Activated CD4-positive, CD25-positive, alpha-beta regulatory T cell treated with anti-CD3 and anti-CD28 coated beads, Interleukin-2, amount 50 U/mL, for 24 hours (primary cell): Measurements from ENCODE around the gene GRK4.
"Not testable (repeated sequence)": the region's sequence is repeated elsewhere in the genome, so short reads cannot be mapped to it uniquely, and the experiment has no call there.

Experiments used
- ATAC-seq, 2 donors: fragments of 150-1000 bp; cut with Tn5 transposase; one replicate each; pipeline ENCODE4 v1.10.0; 2021; ENCODE audit warnings: mild to moderate bottlenecking in 1 of 2, moderate library complexity in 1 of 2

The GRK4 gene

DNA sequence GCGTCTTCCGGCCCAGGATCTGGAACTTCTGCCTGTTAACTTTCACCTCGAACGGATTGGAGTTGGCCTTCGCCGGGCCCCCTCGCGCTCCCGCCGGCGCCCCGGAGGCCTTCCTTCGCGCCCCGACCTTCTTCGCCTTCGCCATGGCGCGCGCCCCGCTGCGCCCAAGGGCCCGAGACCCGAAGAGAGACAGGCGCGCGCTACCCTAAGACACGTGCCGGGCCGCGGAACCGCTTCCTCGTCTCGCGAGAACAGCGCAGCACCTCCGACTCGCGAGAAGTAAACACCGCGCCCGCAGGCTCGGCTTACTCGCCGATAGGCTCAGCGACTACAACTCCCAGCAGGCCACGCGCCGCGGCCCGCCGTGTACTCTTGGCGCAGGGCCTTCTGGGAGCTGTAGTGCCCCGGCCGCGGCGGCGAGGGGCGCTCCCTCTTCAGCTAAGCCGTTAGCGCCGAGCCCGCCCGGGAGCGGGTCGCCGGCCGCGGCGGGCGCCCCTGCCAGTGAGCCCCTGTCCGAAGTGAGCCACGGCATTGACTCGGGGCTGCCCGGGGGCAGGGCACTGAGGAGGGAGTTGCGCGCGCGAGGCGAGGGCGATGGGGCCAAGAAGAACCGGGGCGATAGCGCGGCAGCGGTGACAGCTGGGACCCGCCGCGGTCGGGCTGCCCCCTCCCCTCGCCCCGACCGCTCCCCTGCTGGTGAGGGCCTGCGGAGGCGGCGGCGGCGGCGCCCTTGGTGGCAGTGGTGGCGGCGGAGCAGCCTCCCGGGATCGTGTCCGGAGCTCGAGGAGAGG is at the start of gene GRK4, which contains the start of gene NOP14:
GRK4 (plus strand) TSS at position 397 of the 791 bp plus-strand sequence. CDS start 500 bp downstream, outside the sequence.
NOP14 (minus strand) TSS at position 232 of the 791 bp plus-strand sequence; CDS start at position 145, 87 bp downstream.
- ATAC-seq = peak; percentile 92 to 93

DNA sequence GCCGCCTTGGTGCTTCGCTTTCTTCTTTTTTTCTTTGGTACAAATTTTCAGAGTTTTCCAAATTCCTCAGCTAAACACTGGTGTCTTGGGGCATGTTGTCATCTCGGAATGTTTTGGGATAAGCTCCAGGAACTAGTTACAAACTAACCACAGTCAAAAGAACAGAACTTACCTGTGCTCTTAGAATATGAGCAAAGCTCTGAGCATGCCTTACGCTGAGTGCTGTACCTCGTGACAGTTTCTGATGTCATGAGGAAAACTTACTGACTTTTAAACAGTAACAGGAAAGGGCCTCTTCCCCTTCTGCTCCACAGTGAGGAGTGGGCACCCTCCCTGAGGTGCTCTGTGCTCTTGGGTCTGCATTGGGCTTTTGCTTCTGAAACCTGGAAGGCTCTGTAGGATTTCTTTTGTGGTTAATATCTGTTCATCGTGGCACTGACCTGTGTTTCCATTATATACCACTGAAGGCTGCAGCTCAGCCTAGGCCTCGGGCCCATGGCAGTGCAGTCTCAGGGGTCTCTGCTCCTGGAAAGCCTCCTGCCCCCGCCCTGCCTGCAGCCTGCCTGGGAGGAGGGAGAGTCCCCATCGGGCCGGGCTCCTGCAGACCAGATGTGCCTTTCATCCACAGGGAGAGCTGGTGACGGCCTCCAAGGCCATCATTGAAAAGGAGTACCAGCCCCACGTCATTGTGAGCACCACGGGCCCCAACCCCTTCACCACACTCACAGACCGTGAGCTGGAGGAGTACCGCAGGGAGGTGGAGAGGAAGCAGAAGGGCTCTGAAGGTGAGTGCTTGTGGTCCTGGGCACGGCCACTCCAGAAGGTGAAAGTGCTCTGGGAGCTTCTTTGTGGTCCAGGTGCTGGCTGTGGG is 48.9 kb upstream of the GRK4 start:
- no peak for ATAC-seq

DNA sequence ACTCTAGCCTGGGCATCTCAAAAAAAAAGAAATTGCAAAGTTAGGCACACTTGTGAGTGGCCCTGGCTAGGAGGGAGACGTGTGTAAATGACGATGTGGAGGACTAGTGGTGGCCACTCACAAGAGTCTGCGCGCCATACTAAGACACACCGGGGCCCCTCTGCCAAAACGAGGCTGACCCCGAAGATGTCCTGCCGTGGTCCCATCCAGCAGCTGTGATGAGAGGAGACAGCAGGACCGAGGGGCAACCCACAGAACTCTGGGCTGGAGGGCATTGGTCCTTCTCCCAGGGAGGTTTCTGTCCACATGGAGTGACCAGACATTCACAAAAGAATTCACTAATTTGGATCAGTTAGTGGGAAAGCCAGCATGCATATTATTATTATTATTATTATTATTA is 47.6 kb upstream of the GRK4 start:
- ATAC-seq = no peak

DNA sequence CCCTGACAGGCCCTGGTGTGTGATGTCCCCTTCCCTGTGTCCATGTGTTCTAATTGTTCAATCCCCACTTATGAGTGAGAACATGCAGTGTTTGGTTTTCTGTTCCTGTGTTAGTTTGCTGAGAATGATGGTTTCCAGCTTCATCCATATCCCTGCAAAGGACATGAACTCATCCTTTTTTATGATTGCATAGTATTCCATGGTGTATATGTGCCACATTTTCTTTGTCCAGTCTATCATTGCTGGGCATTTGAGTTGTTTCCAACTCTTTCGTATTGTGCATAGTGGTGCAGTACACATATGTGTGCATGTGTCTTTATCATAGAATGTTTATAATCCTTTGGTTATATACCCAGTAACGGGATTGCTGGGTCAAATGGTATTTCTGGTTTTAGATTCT is 46.7 kb upstream of the GRK4 start:
- ATAC-seq = not testable (repeated sequence)

DNA sequence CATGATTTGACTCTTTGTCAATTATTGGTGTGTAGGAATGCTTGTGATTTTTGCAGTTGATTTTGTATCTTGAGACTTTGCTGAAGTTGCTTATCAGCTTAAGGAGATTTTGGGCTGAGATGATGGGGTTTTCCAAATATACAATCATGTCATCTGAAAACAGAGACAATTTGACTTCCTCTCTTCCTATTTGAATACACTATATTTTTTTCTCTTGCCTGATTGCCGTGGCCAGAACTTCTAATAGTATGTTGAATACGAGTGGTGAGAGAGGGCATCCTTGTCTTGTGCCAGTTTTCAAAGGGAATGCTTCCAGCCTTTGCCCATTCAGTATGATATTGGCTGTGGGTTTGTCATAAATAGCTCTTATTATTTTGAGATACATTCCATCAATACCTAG is 45.1 kb upstream of the GRK4 start:
- not testable (repeated sequence) for ATAC-seq

DNA sequence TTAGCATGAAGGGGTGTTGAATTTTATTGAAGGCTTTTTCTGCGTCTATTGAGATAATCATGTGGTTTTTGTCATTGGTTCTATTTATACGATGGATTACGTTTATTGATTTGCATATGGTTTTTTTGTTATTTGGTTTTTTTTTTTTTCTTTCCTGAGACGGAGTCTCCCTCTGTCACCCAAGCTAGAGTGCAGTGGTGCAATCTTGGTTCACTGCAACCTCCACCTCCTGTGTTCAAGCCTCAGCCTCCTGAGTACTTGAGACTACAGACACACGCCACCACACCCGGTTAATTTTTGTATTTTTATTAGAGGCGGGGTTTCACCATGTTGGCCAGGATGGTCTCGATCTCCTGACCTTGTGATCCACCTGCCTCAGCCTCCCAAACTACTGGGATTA is 44.7 kb upstream of the GRK4 start:
- ATAC-seq = not testable (repeated sequence)

DNA sequence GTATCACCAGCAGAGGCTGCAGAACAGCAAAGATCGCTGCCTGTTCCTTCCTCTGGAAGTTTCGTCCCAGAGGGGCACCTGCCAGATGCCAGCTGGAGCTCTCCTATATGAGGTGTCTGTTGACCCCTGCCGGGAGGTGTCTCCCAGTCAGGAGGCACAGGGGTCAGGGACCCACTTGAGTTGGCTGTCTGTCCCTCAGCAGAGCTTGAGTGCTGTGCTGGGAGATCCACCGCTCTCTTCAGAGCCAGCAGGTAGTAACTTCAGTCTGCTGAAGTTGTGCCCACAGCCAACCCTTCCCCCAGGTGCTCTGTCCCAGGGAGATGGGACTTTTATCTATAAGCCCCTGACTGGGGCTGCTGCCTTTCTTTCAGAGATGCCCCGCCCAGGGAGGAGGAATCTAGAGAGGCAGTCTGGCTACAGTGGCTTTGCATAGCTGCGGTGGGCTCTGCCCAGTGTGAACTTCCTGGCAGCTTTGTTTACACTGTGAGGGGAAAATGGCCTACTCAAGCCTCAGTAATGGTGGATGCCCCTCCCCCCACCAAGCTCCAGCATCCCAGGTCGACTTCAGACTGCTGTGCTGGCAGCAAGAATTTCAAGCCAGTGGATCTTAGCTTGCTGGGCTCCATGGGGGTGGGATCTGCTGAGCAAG is 40.8 kb upstream of the GRK4 start:
- not testable (repeated sequence) for ATAC-seq

DNA sequence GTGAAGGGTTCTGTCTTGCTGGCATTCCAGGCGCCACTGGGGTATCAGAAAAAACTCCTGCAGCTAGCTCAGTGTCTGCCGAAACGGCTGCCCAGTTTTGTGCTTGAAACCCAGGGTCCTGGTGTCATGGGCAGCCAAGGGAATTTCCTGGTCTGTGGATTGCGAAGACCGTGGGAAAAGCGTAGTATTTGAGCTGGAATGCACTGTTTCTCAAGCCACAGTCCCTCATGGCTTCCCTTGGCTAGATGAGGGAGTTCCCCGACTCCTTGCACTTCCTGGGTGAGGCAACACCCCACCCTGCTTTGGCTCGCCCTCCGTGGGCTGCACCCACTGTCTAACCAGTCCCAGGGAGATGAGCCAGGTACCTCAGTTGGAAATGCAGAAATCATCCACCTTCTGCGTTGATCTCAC is 40.2 kb upstream of the GRK4 start:
- no peak for ATAC-seq

DNA sequence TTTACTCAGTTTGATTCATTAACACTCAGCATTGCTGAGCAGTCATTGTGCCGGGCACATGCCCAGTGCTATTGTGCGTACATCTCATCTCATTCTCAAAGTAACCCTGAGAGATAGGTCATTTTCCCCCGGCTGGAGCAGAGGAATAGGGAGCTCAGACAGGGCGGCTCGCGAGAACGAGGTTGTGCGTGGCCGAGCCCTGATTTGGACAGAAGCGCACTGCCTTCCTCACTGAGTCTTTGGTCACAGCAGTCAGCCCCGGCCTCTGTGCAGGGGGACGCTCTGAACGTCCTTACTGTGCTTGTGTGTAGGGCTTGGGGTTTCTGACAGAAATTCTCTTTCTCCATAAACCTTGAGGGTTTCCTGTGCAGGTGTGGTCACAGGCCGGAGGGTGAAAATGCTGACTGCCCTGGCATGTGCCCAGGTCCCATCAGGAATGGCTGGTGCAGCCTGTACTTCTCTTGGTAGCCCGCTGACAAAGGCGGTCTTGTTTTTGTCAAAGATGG is 39.6 kb upstream of the GRK4 start:
- ATAC-seq = no peak

DNA sequence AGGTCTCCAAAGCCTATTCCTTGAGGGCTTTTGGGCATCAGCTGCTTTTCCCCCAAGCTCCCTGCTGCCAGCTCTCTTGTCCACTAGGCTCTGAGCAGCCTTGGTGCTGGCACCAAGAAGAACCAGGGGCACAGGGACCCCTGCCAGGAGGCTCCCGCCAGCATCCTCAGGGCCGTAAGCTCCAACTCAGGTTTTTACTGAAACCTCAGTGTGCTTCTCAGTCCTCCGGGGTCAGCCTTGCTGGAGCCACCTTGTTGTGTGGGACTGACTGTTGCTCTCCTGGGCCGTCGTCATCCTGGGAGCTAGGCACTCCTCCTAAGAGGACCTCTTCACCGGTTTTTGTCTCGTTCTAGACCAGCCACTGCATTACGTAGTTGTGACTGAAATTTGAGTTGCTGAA is 39.1 kb upstream of the GRK4 start:
- ATAC-seq = no peak

DNA sequence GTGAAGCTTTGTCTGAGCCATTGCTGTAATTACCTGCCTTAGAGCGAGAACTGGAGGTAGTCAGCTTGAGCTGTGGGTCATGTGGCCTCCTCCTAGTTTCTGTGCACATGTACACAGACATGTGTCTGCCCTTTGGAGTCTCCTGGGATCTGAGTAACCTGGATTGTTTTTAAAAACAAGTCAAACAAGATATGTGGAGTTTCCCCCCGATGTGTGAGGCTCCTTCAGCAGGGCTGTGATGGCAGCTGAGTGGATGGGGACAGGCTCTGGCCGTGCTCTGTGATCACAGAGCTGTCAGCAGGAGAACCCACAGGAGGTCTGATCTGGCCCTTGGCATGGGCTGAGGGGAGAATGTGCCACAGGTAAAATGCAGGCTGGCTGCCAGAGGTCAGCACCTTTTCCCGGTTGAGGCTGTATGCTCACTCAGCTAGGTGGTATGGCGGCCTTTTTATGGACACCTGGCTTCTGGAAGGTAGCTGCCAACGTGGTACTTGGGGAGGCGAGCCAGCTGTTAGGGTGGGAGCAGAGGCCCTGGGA is 38.5 kb upstream of the GRK4 start:
- no peak for ATAC-seq

DNA sequence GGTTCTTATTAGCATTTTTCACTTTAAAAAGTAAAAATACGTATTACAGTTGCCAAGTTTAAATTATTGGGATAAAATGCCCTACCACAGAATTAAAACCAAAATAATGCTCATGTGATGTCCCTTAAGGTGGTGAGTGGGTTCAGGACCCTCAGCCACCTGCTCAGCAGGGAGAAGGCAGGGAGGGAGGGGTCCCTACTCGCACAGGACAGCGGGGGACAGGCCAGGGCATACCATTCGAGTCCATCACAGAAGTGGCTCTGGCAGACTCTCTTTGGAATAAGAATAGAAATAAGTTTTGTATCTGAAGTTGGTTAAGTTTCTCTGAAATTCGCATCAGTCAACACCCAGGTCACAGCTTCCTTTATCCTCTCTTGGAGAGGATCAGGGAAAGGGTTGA is 37.9 kb upstream of the GRK4 start:
- ATAC-seq = no peak

DNA sequence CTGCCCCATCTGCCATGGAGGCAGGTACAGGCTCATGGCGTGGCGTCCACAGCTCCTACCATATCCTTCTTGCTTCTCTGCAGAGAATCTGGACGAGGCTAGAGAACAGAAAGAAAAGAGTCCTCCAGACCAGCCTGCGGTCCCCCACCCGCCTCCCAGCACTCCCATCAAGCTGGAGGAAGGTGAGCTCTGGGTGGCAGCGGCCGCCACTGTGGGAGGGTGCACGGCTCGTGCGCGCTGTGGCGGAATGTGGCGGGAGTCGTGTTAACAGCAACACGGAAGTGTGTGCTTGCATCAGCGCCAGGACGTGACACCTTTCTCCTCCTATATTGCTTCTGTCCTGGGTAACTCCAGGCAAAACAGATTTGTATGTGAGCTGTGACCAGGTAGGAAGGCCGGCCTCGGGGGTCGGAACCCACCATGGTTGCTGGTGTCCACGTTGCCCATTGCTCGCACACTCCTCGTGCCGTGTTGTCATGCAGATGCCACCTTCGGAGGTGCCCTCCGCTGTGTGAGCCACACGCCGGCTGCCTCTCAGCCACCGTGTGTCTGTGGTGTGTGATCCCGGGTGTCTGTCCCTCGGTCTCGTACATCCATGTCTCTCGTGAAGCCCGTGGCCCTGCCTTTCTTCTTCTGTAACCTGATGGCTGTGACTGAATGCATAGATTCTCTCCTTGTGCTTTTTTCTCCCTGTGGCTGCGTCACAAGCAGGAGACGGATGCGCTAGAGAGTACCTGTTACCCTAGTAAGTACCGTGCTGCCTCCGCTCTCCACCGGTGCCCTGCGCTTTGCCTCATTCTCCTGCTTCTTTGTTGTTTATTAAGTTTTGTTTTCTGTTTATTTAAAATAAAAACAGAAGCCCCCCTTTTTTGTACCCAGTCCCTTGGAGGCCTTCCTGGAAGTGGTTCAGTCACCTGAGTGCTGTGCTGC is 37.2 kb upstream of the GRK4 start:
- no peak for ATAC-seq

DNA sequence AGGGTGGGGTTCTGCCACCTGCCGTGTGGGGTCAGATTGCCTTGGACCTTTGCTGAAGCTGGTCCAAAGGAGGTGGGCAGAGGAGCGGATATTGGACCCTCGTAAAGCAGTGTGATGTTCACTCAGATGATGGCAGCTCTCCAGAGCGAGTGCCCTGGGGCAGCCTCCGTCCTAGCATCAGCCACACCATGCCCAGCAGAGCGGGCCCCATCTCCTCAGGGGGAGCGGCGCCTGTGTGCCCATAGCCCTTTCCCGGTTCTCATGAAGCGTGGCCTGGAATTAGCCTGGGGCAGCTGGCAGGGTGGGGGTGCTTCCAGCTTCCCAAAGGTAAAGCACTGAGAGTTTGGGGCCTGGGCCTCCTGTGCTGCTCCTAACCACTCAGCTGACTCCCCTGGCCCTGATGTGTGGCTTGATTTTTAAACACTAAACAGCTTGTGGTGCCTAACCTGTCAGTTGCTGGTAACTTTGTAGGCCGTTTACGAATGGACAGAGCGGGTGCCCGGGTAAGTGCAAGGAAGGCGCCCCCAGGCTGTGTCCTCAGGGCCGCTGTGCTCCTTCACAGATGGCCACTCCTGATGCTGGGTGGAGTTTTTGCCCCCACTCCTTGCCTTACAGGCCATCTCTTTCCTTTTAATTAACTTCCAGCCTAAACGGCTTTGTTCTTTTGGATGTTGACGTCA is 36.2 kb upstream of the GRK4 start:
- no peak for ATAC-seq

DNA sequence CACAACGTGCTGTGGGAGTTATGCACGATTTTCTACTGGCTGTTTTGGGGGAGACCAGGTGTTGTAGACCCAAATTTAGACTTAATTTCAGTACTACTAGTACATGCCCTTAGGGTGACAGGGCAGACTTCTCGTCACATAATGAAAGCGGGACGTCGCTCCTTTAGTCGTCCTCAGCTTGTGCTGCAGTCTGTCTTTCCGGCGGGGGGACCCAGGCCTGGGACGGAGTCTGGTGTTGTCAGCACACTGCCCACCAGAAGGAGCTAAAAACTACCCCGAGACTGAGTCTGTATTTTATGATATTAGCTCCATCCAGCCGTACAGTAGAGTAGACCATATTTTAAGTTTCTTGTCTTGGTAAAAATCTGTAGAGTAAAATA is 35.7 kb upstream of the GRK4 start:
- no peak for ATAC-seq

DNA sequence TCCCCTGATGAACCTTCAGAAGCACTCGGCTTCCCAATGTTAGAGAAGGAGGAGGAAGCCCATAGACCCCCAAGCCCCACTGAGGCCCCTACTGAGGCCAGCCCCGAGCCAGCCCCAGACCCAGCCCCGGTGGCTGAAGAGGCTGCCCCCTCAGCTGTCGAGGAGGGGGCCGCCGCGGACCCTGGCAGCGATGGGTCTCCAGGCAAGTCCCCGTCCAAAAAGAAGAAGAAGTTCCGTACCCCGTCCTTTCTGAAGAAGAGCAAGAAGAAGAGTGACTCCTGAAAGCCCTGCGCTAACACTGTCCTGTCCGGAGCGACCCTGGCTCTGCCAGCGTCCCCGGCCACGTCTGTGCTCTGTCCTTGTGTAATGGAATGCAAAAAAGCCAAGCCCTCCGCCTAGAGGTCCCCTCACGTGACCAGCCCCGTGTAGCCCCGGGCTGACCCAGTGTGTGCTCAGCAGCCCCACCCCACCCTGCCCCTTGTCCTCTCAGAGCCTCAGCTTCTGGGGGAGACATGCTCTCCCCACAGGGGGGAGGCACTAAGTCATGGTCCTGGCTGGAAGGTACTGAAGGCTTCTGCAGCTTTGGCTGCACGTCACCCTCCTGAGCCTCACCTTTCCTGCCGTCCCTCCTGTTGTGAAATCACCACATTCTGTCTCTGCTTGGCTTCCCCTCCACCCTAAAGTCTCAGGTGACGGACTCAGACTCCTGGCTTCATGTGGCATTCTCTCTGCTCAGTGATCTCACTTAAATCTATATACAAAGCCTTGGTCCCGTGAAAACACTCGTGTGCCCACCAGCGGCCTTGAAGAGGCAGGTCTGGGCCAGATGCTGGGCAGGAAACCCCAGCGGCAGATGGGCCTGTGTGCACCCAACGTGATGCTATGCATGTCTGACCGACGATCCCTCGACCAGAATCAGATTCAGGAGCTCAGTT is 34.9 kb upstream of the GRK4 start:
- ATAC-seq = no peak

DNA sequence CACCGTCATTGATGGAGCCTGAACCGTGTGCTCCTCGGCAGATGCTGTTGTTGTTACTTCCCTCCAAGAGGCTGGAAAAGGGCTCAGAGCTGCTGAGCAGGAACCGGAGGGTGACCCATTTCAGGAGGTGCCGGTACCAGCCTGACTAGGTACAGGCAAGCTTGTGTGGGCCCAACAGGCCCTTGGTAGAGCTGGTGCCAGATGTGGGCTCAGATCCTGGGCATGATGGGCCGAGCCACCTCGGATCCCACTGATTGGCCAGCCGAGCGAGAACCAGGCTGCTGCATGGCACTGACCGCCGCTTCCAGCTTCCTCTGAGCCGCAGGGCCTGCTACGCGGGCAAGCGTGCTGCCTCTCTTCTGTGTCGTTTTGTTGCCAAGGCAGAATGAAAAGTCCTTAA is 33.9 kb upstream of the GRK4 start:
- ATAC-seq = no peak

DNA sequence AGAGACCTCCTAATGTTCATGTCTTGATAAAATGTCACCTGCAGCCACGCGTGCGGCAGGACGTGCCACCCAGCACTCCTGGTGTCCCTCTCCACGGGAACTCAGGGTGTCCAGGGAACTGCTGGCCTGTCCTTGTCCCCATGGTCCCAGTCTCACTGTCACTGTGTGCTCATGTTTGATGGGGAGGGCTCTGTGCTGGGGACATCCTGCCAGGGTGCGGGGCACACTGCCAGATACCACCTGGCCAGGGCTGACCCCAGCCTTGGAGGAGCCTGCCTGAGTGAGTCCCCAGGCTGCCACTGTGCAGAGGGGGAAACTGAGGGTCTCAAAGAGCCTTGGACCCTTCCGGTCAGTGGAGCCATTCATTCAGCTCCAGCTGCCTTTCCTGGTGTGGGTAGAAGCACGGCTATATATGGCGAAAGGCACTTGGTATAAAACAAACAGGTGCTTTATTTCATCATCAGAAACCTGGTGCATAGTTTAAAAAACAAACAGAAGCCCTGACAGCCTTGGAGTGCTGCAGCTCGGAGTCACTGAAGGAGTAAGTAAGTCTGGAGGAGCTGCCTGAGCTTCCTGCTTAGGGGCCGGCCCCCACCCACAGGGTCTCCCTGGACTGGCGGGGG is 33.1 kb upstream of the GRK4 start:
- ATAC-seq = no peak

DNA sequence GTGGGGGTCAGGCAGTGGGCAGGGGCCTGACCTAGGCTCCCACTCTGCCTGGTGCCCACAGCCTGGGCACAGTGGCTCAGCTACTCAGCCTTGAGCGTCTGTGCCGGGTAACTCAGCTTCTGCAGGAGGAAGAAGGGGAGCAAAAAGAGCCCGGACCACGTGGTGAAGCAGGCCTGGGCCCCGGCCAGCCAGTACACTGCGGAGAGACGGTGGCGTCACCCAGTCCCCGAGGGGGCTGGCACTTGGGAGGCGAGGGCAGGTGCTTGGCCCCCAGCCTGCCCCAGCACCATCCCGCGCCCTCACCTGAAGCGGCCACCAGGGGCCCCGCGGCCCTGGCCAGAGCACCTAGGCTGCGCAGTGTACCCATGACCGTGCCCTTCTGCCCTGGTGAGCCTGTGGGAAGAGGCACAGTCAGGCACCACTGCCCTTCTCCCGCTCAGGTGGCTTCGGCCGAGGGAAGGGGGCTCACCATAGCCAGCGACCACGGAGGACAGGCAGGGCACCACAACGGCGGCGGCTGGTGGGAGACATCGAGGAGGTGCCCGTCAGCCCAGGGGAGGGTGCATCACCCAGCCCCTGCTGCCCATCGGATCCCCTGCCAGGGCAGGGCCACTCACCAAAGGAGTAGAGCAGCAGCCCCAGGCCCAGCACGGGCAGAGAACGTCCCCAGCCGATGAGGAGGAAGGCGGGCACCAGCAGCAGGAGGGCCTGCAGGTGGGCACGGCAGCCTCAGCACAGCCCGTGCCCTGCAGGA is 32.4 kb upstream of the GRK4 start:
- ATAC-seq = no peak
